NAMALWA (cell line): ENCODE measurements around the gene RASAL2.

ENCODE experiments used
- DNase-seq: peaks from one replicate; pipeline ENCODE4 v3.0.0-alpha.2; 2015; ENCODE audit warnings: low spot score

Gene RASAL2

GRCh38 chr1:178461104-178461503 lies 367.2 kb downstream of the RASAL2 start:
- DNase-seq: no peak

DNA sequence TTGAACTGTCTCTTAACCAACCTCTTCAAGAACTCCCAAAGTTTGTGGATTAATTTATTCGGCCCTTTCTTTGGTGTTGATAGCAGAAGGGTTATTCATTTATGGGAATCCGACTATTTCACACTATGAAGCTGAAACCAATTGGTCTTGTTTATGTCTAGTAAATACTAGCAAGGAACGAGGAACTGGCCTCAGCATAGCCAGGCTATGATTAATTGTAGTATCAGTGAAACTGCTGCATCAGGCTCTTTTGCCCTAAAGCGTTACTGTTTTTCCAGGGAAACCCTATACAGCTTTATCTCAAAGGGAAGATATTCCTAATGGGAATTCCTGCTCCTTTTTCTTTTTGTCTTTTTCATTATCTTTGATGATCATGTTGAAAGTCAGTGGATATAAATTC lies 367.8 kb downstream of the RASAL2 start:
- no peak for DNase-seq

GRCh38 chr1:178464141-178464540 lies 370.2 kb downstream of the RASAL2 start:
- DNase-seq: no peak

DNA sequence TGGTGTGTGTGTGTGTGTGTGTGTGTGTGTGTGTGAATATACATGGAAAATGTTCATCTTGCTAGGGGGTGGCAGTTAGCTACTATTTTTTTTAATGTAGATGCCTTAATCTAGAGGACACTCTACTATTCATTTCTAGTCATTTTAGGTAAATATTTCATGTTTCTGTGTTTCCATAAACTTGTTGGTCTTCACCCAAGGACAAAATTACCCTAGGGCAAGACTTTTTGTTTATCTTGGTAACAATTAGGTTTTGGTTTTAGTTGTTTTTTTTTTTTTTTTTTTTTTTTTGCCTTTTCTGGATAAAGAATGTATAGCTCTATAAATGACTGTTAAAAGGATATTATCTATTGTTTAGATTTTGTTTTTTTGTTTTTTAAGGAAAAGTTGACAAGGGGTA lies 370.7 kb downstream of the RASAL2 start:
- DNase-seq: no peak

DNA sequence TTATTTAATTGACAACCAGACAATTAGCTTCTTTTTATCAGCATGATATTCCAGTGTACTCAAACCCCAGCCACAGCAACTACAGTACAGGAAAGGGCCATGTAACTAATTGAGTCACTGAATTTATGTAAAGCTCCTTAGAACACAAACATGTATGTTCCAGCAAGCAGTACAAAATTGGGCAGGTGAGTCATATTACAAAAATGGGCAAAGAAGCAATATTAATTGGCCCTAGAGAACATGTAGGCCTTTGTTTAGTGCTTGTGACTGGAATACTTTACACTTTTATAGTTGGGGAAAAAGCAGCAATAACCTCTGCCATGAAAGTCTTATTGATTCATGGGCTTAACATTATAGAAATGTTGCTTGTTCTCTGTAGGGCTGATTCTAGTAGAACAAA lies 371.1 kb downstream of the RASAL2 start:
- DNase-seq: no peak

GRCh38 chr1:178467837-178468236 lies 373.9 kb downstream of the RASAL2 start:
- no peak for DNase-seq

GRCh38 chr1:178470411-178470960 lies 376.6 kb downstream of the RASAL2 start:
- DNase-seq: no peak

GRCh38 chr1:178472531-178472930 lies 378.6 kb downstream of the RASAL2 start:
- no peak for DNase-seq

- no peak for DNase-seq
Observed at GRCh38 chr1:178477373-178477772, 383.5 kb downstream of the RASAL2 start.

GRCh38 chr1:178477841-178478240 lies 383.9 kb downstream of the RASAL2 start:
- no peak for DNase-seq

DNA sequence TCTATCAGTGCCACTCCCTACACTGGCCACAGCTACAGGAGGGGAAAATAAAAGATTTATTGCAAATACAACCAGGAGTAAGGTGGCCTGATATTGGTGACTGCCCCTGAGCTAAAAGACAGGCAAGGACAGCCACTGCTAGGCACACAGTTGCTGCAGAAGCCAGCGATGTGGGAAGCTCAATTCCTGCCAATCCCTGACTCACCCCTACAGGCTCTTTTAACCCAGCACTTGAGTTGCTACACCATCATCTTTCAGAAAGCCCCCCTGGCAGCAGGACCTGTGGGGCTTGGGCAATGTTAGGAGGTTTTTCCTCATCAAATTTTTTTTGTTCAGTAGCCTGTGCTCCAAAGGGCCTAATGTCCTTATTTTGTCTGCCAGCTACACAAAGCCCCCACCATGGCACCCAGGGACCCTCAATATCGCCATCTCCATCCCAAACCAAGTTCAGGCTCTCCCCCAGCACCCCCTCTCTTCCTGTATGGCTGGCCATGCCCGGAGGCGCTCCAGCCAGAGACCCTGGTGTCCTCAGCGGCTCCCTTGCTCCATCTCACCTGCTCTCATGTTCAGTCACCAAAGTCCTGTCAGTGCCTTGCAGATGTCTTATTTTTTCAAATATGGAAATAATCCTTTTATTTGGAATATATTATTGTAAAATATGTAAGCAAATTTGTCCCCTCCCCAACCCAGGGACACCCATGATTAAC lies 389.5 kb downstream of the RASAL2 start:
- no peak for DNase-seq

GRCh38 chr1:178484698-178485225 lies 390.9 kb downstream of the RASAL2 start:
- DNase-seq: no peak

GRCh38 chr1:178485541-178485981 lies 391.7 kb downstream of the RASAL2 start:
- no peak for DNase-seq

DNA sequence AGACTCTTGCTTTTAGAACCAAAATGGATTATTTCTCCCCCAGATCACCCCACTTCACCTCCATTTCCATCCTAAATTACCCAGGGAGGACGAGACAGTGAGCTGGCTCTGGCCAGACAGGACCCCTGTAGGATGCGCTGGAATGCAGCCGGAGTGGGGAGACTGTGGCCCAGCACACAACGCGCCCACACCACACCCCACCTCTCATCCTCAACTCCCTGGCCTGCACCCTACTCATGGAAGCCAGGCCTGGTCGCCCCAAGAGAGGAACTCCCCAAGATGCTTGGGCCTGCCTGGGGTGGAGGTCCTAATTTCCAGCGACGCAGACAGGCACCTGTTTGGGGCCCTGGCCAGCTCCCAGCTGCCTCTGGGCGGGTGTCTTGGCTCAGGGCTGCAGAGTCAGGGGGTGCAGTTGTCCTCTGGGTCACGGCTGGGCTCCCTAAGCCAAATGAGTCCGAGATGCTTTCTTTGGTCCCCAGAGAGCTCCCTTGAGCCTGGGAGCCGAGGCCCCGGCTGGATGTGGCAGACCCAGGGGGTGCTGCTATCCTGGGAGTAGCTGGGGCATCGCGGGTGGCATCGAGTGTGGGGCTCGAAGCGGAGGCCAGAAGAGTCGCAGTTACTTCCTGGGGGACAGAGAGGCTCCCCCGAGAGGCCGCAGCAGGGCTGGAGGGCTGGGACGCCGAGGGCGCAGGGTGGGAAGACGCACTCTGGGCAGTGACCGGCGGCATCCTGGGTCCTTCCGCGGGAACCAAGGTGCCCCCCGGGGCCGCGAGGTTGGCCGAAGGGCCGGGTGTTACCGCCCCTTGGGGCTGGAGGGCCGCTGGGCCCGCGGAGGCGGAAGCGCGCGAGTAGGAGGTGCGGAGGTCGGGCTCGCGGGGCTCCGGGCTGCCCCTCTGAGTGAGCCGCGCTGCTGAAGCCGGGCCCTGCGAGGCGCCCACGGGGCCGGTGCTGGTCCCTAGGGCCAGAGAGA lies 392.5 kb downstream of the RASAL2 start:
- no peak for DNase-seq

- DNase-seq: no peak
Observed at GRCh38 chr1:178487070-178487615, 393.2 kb downstream of the RASAL2 start.

- no peak for DNase-seq
Observed at GRCh38 chr1:178488393-178488792, 394.5 kb downstream of the RASAL2 start.

GRCh38 chr1:178489399-178489798 lies 395.5 kb downstream of the RASAL2 start:
- DNase-seq: no peak

- DNase-seq: no peak
Observed at GRCh38 chr1:178490136-178490535, 396.2 kb downstream of the RASAL2 start.

GRCh38 chr1:178490967-178491366 lies 397.1 kb downstream of the RASAL2 start:
- DNase-seq: no peak

DNA sequence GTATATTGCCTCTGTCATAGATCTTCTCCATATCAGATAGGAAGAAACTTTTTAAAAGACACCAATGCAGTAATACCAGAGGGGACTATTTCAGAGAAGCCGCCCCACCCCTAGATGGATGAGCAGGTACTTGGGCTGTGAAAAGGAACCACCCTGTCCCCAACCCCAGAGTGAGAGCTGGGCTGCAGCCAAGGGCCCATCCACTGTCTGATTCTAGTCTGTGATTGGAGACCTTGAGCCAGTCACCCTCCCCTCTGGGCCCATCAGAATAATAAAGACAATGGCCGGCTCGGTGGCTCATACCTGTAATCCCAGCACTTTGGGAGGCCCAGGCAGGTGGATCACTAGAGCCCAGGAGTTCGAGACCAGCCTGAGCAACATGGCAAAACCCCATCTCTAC lies 397.8 kb downstream of the RASAL2 start:
- DNase-seq: no peak

GRCh38 chr1:178492341-178492740 lies 398.4 kb downstream of the RASAL2 start:
- no peak for DNase-seq

GRCh38 chr1:178493301-178493741 lies 399.4 kb downstream of the RASAL2 start:
- no peak for DNase-seq
